Measurements from ENCODE around the gene GPR148.
"Not testable (repeated sequence)": the region's sequence is repeated elsewhere in the genome, so short reads cannot be mapped to it uniquely, and the experiment has no call there.

Gene GPR148, protein sequence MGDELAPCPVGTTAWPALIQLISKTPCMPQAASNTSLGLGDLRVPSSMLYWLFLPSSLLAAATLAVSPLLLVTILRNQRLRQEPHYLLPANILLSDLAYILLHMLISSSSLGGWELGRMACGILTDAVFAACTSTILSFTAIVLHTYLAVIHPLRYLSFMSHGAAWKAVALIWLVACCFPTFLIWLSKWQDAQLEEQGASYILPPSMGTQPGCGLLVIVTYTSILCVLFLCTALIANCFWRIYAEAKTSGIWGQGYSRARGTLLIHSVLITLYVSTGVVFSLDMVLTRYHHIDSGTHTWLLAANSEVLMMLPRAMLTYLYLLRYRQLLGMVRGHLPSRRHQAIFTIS

DNA sequence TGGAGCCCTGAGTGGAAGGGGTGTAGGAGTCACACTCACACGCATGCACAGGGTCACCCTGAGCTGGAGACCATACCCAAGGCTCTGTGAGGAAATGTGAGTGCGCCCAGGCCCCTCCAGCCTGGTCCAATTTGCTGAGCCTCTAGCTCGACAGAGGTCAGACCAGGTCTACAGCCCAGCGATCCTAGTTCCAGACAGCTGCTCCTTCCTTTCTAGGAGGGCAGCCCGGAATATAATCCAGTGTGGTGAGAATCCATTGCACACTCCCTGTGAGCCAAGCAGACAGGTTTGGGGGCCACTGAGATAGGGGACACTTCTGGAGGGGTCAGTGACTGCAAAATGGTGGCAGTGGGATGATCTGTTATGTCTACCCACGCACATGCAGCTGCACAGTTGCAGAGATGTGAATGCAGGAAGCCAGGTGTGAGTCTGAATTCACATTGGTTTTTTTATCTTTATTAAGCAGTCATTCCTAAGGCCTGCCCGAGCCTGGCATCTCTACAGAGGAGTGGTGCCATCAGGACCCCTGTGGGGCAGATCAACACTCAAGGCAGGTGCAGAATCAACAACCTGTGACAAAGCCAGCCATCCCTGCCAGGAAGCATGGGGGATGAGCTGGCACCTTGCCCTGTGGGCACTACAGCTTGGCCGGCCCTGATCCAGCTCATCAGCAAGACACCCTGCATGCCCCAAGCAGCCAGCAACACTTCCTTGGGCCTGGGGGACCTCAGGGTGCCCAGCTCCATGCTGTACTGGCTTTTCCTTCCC is at the start of gene GPR148:
Gene GPR148 (plus strand): TSS at position 522 of the 768 bp plus-strand sequence. CDS start 82 bp downstream, at position 604.
- Histone ChIP-seq H3K9me3 (ENCODE audit: control insufficient read depth, insufficient read depth, low read length) (no peaks in the 10 kb centered on the region), H3K36me3 (ENCODE audit: control insufficient read depth, insufficient read depth, low read length) (no peaks in the 10 kb centered on the region), H3K4me3 (ENCODE audit: low read depth, low read length) (peak within 1 kb of the TSS; percentile 87), H3K4me1 (ENCODE audit: control insufficient read depth, insufficient read depth, low read length) (peaks cover 6% of the 10 kb centered on the region), H3K9ac (ENCODE audit: low read depth, low read length) (peak within 1 kb of the TSS; percentile 54), H3K27me3 (ENCODE audit: control insufficient read depth, insufficient read depth, low read length) (peaks cover 25% of the 10 kb centered on the region)

DNA sequence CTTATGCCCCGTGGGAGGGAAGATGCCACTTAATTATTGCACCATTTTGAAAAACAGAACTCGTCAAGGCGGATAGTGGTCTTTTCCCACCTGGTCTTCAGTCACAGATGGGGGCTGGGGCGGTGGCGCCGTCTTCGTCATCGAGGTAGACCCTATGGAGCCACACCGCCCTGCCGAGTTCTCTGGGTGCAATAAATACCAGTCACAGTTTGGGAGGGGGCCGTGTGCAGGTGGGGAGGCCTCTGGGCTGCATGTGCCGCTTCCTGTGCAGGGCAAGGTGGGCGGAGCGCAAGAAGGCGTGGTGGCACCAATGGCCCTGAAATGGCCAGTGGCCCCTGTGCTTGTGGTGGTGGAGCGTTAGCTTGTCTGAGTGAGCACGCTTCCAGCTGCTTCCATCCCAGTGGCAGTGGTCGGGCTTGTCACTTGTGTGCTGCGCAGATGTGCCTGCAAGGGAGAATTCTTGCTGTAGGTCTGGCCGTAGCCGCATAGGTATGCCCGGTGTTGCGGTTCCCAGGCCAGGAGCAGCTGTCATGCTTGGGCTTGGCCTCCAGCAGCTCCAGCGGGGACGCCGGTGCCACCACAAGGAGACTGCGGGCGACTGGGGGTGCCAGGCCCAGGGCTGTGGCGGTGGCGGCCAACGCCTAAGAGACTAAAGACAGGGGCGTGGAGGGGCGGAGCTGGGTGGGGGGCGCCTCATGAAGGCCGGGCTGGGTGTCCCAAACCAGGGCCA is 36.7 kb upstream of the GPR148 start:
- not testable (repeated sequence) for H3K27me3 ChIP-seq (ENCODE audit: control insufficient read depth, insufficient read depth, low read length); H3K4me1 ChIP-seq (ENCODE audit: control insufficient read depth, insufficient read depth, low read length); H3K36me3 ChIP-seq (ENCODE audit: control insufficient read depth, insufficient read depth, low read length); H3K9me3 ChIP-seq (ENCODE audit: control insufficient read depth, insufficient read depth, low read length); H3K4me3 ChIP-seq (ENCODE audit: low read depth, low read length); H3K9ac ChIP-seq (ENCODE audit: low read depth, low read length)

DNA sequence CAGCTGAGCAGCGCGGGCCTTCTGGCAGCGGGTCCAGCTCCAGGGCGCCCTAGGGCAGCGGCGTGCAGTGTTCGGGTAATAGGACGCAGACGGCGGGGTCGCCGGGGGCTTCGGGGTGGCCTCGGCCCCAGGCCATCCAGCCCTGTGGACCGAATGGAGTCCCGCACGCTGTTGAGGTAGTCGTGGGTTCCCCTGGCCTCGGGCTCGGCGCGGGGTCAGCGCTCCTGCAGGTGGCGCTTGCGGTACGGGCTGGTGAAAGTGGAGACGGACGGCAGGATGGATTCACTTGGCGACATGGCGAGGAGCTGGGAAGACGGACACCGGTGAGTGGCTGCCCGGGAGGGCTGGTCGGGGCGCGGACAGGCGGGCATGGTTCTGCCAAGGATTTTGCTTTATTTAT is 35.4 kb upstream of the GPR148 start:
- H3K9ac ChIP-seq (ENCODE audit: low read depth, low read length); H3K27me3 ChIP-seq (ENCODE audit: control insufficient read depth, insufficient read depth, low read length); H3K36me3 ChIP-seq (ENCODE audit: control insufficient read depth, insufficient read depth, low read length); H3K9me3 ChIP-seq (ENCODE audit: control insufficient read depth, insufficient read depth, low read length); H3K4me1 ChIP-seq (ENCODE audit: control insufficient read depth, insufficient read depth, low read length): not testable (repeated sequence)
- H3K4me3 ChIP-seq (ENCODE audit: low read depth, low read length): peak overlapping the region; percentile 27

DNA sequence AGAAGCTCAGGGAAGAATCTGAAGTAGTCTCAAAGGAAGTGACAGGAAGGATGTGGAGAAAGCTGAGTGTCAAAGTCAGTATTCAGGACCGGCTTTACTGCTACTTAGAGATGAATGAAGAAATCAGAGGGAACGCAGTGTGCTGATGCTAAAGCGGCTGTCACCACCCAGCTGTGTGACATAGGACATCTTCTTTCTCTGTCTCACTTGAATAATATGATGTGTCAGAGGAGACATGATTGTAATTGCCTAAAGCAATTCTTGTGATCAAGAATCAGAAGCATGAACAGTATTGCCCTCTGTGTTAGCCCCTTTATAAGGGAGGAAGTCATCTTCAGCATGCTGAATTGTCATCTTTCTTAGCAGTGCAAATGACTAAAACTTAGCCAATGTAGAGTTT is 25.6 kb upstream of the GPR148 start:
- H3K9me3 ChIP-seq (ENCODE audit: control insufficient read depth, insufficient read depth, low read length); H3K9ac ChIP-seq (ENCODE audit: low read depth, low read length); H3K27me3 ChIP-seq (ENCODE audit: control insufficient read depth, insufficient read depth, low read length); H3K36me3 ChIP-seq (ENCODE audit: control insufficient read depth, insufficient read depth, low read length); H3K4me3 ChIP-seq (ENCODE audit: low read depth, low read length); H3K4me1 ChIP-seq (ENCODE audit: control insufficient read depth, insufficient read depth, low read length): not testable (repeated sequence)

DNA sequence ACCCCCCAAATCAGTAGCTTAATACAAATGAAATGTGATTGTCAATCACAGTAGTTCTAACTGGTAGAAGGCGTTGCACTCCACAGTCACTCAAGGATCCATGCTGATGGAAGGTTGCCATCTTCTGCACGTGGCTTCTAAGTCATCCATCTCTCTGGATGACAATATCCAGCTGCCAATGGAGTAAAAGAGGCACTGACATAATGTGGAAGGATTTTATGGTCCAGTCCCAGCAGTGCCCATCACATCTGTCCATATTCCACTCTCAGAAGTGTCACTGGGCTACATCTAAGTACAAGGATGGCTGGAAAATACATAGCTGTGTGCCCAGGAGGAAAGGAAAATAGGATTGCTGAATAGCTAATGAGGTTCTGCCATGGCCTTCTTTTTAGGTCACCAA is 14.1 kb upstream of the GPR148 start:
- not testable (repeated sequence) for H3K36me3 ChIP-seq (ENCODE audit: control insufficient read depth, insufficient read depth, low read length); H3K4me3 ChIP-seq (ENCODE audit: low read depth, low read length); H3K4me1 ChIP-seq (ENCODE audit: control insufficient read depth, insufficient read depth, low read length); H3K9ac ChIP-seq (ENCODE audit: low read depth, low read length); H3K27me3 ChIP-seq (ENCODE audit: control insufficient read depth, insufficient read depth, low read length); H3K9me3 ChIP-seq (ENCODE audit: control insufficient read depth, insufficient read depth, low read length)

DNA sequence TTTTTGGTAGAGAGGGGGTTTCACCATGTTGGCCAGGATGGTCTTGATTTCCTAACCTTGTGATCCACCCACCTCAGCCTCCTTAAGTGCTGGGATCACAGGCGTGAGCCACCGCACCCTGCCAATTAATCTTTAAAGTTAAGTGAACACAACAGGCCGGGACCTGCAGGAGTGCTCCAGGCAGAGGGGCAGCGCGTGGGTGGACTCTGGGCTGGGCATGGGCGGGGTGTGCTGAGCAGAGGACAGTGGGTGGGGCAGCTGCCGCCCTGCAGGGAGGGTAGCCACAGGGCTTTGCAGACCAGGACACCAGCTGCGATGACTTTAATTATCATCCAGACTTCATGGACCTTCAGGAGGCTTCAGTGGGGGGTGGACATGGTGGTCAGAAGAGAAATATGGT is 8.8 kb upstream of the GPR148 start:
- no peaks in the 10 kb centered on the region for H3K36me3 ChIP-seq (ENCODE audit: control insufficient read depth, insufficient read depth, low read length)
- peaks cover 3% of the 10 kb centered on the region for H3K27me3 ChIP-seq (ENCODE audit: control insufficient read depth, insufficient read depth, low read length)
- no peak overlapping the region for H3K9ac ChIP-seq (ENCODE audit: low read depth, low read length)
- H3K9me3 ChIP-seq (ENCODE audit: control insufficient read depth, insufficient read depth, low read length): no peaks in the 10 kb centered on the region
- H3K4me3 ChIP-seq (ENCODE audit: low read depth, low read length): no peak overlapping the region
- no peaks in the 10 kb centered on the region for H3K4me1 ChIP-seq (ENCODE audit: control insufficient read depth, insufficient read depth, low read length)

DNA sequence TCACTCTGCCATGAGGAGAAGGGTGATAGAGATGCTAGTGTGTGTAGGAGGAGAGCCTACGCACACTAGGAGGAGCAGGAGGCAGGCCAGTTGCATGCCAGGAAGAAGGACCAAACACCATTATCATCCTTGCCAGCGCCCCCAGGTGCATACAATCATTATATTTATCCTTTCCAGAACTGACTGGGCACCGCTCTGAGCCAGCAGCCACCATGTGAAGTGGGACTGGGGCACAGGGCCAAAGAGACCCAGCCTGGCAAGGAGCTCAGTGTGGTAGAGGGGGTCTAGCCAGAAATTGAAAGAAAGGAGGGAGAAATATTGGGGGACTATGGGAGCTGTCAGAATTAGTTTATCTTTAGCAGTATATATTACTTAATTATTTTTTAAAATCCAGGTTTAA is 8.3 kb upstream of the GPR148 start:
- Histone ChIP-seq H3K4me1 (ENCODE audit: control insufficient read depth, insufficient read depth, low read length) (no peaks in the 10 kb centered on the region), H3K9me3 (ENCODE audit: control insufficient read depth, insufficient read depth, low read length) (no peaks in the 10 kb centered on the region), H3K27me3 (ENCODE audit: control insufficient read depth, insufficient read depth, low read length) (peaks cover 7% of the 10 kb centered on the region), H3K4me3 (ENCODE audit: low read depth, low read length) (no peak overlapping the region), H3K36me3 (ENCODE audit: control insufficient read depth, insufficient read depth, low read length) (no peaks in the 10 kb centered on the region), H3K9ac (ENCODE audit: low read depth, low read length) (no peak overlapping the region)

DNA sequence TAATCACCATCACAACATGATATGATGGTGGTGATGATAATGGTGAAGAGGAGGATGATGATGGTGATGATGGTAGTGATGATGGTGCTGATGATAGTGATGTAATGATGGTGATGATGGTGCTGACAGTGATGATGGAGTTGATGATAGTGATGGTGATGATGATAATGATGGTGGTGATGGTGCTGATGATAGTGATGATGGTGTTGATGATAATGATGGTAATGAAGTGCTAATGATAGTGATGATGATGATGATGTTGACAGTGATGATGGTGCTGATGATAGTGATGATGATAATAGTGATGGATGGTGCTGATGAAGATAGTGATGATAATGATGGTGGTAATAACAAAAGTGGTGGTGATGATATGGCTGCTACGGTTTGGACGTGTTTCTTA is 4.4 kb upstream of the GPR148 start:
- Histone ChIP-seq H3K27me3 (ENCODE audit: control insufficient read depth, insufficient read depth, low read length) (peaks cover 21% of the 10 kb centered on the region), H3K4me3 (ENCODE audit: low read depth, low read length) (no peak overlapping the region), H3K36me3 (ENCODE audit: control insufficient read depth, insufficient read depth, low read length) (no peaks in the 10 kb centered on the region), H3K4me1 (ENCODE audit: control insufficient read depth, insufficient read depth, low read length) (peaks cover 6% of the 10 kb centered on the region), H3K9me3 (ENCODE audit: control insufficient read depth, insufficient read depth, low read length) (no peaks in the 10 kb centered on the region), H3K9ac (ENCODE audit: low read depth, low read length) (no peak overlapping the region)

DNA sequence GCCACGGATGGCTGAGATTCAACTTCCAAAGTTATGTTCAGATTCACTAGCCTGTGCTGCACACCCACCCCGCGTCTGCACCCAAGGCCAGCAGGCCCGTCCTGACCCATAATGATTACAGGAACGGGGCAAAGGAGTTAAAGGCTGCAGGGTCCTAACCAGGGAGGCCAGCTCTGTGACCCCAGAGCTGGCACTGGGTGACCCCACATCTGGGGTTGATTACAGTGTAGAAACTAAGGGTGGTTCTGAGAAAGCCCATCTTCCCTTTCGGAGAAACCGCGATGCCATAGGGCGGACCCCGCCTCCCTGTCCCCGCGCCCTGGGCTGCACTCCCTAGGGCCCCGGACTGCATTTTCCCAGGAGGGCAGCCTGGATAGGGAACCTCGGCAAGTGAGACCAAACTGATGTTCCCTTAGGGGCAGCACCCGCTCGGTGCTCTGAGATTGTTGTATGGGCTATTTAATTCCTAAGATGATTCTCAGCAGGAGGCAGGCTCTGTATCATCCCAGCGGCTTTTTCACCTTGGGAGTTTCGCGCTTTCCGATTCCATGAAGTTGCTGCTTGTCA is 2.2 kb upstream of the GPR148 start:
- H3K27me3 ChIP-seq (ENCODE audit: control insufficient read depth, insufficient read depth, low read length): peaks cover 25% of the 10 kb centered on the region
- no peaks in the 10 kb centered on the region for H3K36me3 ChIP-seq (ENCODE audit: control insufficient read depth, insufficient read depth, low read length)
- peaks cover 6% of the 10 kb centered on the region for H3K4me1 ChIP-seq (ENCODE audit: control insufficient read depth, insufficient read depth, low read length)
- H3K9me3 ChIP-seq (ENCODE audit: control insufficient read depth, insufficient read depth, low read length): no peaks in the 10 kb centered on the region
- peak overlapping the region; percentile 87 for H3K4me3 ChIP-seq (ENCODE audit: low read depth, low read length)
- H3K9ac ChIP-seq (ENCODE audit: low read depth, low read length): peak overlapping the region; percentile 42

DNA sequence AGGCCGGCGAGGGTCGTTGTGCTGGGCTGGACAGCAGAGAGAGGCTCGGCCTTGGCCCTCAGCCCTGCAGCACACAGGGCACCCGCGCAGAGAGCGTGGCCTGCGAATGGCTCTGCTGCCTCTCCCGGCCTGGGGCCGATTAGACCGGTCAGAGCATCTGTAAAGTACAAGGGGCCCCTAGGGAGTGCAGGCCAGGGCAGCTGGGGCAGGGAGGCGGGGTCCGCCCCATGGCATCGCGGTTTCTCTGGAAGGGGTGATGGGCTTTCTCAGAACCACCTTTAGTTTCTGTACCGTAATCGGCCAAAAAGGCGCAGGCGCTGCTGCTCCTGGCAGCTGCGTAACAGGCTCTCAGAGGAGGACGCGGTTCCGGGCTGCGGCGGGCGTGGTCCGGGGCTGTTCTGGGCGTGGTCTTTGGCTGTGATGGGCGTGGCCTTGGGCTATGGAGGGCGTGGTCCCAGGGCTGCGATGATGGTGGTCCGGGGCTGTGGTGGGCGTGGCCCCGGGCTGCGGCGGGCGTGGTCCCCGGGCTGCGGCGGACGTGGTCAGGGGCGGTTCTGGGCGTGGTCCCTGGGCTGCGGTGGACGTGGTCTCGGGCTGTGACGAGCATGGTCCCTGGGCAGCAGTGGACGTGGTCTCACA is 1.5 kb upstream of the GPR148 start:
- no peaks in the 10 kb centered on the region for H3K36me3 ChIP-seq (ENCODE audit: control insufficient read depth, insufficient read depth, low read length)
- H3K9ac ChIP-seq (ENCODE audit: low read depth, low read length): peak overlapping the region; percentile 54
- H3K4me3 ChIP-seq (ENCODE audit: low read depth, low read length): peak overlapping the region; percentile 87

DNA sequence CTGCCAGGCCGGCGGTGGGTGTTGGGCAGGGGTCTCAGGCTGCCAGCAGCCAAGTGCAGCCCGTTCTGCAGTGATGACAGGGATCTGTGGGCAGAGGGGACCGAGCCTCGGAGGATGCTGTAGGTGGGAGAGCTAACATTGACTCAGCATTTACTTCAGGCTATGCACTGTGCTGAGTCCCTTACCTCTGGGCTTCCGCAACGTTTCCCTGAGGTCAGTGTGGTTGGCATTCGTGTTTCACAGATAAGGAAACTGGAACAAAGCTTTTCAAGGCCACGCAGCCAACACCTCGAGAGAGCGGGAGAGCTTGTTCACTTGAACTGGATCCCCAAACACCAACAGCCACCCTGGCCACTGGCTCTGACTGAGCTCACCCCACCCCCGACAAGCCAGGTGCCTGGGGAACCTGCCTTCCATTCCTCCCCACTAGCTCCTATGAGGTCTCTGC is 839 bp upstream of the GPR148 start:
- Histone ChIP-seq H3K4me3 (ENCODE audit: low read depth, low read length) (peak overlapping the region; percentile 87), H3K4me1 (ENCODE audit: control insufficient read depth, insufficient read depth, low read length) (peaks cover 6% of the 10 kb centered on the region), H3K9ac (ENCODE audit: low read depth, low read length) (peak overlapping the region; percentile 54), H3K36me3 (ENCODE audit: control insufficient read depth, insufficient read depth, low read length) (no peaks in the 10 kb centered on the region), H3K27me3 (ENCODE audit: control insufficient read depth, insufficient read depth, low read length) (peaks cover 25% of the 10 kb centered on the region), H3K9me3 (ENCODE audit: control insufficient read depth, insufficient read depth, low read length) (no peaks in the 10 kb centered on the region)

More for the DNA sequence above, 1.5 kb upstream of the GPR148 start:
- peaks cover 6% of the 10 kb centered on the region for H3K4me1 ChIP-seq (ENCODE audit: control insufficient read depth, insufficient read depth, low read length)
- no peaks in the 10 kb centered on the region for H3K9me3 ChIP-seq (ENCODE audit: control insufficient read depth, insufficient read depth, low read length)
- H3K27me3 ChIP-seq (ENCODE audit: control insufficient read depth, insufficient read depth, low read length): peaks cover 25% of the 10 kb centered on the region
